Measurements from ENCODE around the gene XYLB. TPM values are rescaled to one million over a fixed set of nuclear protein-coding genes. Genes with fewer than 3 reads are reported as not detected.
A peak's percentile ranks its signal among the peaks of the same experiment; 100 is the strongest.

XYLB gene
- total RNA-seq, 3 donors from 2014 or later (not counting 1 experiment from before 2014, with no cell fraction given), result 1.6 to 3.7 (median 2.4) TPM

DNA sequence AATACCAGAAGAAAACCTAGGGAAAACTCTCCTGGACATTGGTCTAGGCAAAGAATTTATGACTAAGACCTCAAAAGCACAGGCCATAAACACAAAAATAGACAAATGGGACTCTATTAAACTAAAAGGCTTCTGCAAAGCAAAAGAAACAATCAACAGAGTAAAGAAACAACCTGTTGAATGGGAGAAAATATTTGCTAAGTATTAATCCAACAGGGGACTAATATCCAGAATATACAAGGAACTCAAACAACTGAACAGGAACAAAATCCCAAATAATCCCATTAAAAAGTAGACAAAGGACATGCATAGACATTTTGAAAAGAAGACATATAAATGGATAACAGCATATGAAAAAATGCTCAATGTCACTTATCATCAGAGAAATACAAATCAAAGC, 100.2 kb downstream of the XYLB start:
- Mint-ChIP-seq H3K27me3 (ENCODE audit: low read depth in 2 of 2) (peaks cover 13% of the 10 kb centered on the region in 2 donors), H3K4me3 (no peak overlapping the region), H3K36me3 (no peaks in the 10 kb centered on the region), H3K4me1 (no peaks in the 10 kb centered on the region), H3K9me3 (no peaks in the 10 kb centered on the region), H3K27ac (no peak overlapping the region)
- Histone ChIP-seq H3K27ac (ENCODE audit: low read length) (no peak overlapping the region), H3K4me3 (ENCODE audit: low read length) (no peak overlapping the region), H3K27me3 (ENCODE audit: control insufficient read depth, insufficient read depth, low read length) (no peaks in the 10 kb centered on the region), H3K4me1 (ENCODE audit: control insufficient read depth, insufficient read depth, low read length) (no peaks in the 10 kb centered on the region), H3K9me3 (ENCODE audit: control insufficient read depth, insufficient read depth, low read length) (no peaks in the 10 kb centered on the region), H3K36me3 (ENCODE audit: control insufficient read depth, insufficient read depth, low read length) (no peaks in the 10 kb centered on the region)
- no peak for DNase-seq
- intact Hi-C loops (cut with micrococcal nuclease), result no loop called here
- TF ChIP-seq, protein P1, sequence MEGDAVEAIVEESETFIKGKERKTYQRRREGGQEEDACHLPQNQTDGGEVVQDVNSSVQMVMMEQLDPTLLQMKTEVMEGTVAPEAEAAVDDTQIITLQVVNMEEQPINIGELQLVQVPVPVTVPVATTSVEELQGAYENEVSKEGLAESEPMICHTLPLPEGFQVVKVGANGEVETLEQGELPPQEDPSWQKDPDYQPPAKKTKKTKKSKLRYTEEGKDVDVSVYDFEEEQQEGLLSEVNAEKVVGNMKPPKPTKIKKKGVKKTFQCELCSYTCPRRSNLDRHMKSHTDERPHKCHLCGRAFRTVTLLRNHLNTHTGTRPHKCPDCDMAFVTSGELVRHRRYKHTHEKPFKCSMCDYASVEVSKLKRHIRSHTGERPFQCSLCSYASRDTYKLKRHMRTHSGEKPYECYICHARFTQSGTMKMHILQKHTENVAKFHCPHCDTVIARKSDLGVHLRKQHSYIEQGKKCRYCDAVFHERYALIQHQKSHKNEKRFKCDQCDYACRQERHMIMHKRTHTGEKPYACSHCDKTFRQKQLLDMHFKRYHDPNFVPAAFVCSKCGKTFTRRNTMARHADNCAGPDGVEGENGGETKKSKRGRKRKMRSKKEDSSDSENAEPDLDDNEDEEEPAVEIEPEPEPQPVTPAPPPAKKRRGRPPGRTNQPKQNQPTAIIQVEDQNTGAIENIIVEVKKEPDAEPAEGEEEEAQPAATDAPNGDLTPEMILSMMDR (IDR thresholded peaks at IDR 0.05), result no peak
- ATAC-seq, result no peak

DNA sequence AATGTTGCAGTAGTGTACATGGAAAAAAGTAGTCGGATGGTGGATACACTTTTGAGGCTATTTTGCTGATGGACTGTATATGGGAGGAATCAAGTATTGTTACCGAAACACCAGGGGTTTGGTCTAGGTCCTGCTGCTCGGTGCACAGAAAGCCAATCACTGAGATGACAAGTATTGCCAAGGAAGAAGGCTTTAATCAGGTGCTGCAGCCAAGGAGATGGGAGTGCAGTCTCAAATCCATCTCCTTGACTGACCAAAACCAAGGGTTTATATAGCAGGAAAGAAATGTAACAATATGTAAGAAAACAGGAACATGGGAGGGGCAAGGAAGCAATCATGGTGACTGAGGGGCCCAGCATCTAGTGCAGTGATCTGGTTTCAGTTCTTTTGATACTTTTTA, 104.3 kb downstream of the XYLB start:
- no peak overlapping the region for H3K27ac Mint-ChIP-seq
- H3K27me3 Mint-ChIP-seq (ENCODE audit: low read depth in 2 of 2), result peaks cover 19% of the 10 kb centered on the region in 2 donors
- H3K4me3 ChIP-seq (ENCODE audit: low read length), result no peak overlapping the region
- H3K4me3 Mint-ChIP-seq, result no peak overlapping the region
- DNase-seq (no peak), ATAC-seq (no peak)
- intact Hi-C loops (cut with micrococcal nuclease), result no loop called here
- H3K27ac ChIP-seq (ENCODE audit: low read length), result no peak overlapping the region
- no peaks in the 10 kb centered on the region for H3K36me3 ChIP-seq (ENCODE audit: control insufficient read depth, insufficient read depth, low read length)
- H3K4me1 Mint-ChIP-seq, result peaks cover 11 to 19% of the 10 kb centered on the region in 2 donors
- 98% methylated on average over 3 of the region's 3 CpGs for WGBS (ENCODE audit: insufficient coverage)
- no peaks in the 10 kb centered on the region for H3K36me3 Mint-ChIP-seq
- peaks cover 3% of the 10 kb centered on the region for H3K27me3 ChIP-seq (ENCODE audit: control insufficient read depth, insufficient read depth, low read length)
- TF ChIP-seq, protein P1 (IDR thresholded peaks at IDR 0.05), result no peak
- no peaks in the 10 kb centered on the region for H3K9me3 Mint-ChIP-seq
- H3K4me1 ChIP-seq (ENCODE audit: control insufficient read depth, insufficient read depth, low read length), result peaks cover 21% of the 10 kb centered on the region
- H3K9me3 ChIP-seq (ENCODE audit: control insufficient read depth, insufficient read depth, low read length), result no peaks in the 10 kb centered on the region

DNA sequence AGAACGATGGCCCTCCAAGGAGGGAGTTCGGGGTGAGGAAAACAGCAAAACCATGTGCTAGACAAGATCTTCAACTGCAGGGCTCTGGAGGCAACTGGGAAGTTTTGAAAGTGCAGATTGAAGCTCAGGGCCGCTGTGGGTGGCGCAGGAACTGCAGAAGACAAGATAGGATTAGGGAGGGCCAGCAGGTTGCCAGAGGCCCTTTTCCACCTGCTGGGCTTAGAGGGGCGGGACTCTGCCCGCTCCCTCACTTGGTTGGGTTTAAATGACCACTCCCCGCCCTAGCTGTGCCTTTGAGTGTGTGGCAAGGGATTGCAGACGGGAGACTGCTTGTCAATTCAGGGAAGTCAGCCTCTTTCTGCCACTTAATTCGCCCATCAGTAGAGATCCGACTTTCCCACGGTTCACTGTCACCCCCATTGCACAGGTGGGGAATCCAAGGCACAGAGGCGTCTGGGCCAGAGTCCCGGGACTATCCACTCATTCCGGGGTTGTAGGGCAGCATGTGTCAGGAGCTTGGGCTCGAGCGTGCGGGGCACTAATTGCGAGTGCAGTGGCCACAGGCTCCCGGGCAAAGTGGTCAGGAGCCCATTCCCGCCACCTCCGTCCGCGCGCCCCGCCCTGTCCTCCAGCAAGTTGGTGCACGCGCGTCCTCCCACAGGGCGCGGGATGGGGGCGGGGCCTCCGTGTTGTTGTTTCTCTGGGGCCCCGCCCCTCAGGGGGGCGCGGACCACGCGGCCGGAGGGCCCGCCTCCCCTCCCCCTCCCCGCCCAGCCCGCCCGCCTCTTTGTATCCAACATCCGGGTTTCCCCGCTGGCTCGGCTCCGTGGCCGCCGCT, 106.7 kb downstream of the XYLB start, which contains the start of gene ACVR2B:
Gene ACVR2B, plus strand, starts transcription at position 816 of the 838 bp plus-strand sequence. CDS start 433 bp downstream, outside the sequence.
- Histone ChIP-seq H3K27ac (ENCODE audit: low read length) (no peak within 1 kb of the TSS), H3K36me3 (ENCODE audit: control insufficient read depth, insufficient read depth, low read length) (no peaks in the 10 kb centered on the region), H3K27me3 (ENCODE audit: control insufficient read depth, insufficient read depth, low read length) (peaks cover 3% of the 10 kb centered on the region), H3K4me1 (ENCODE audit: control insufficient read depth, insufficient read depth, low read length) (peaks cover 24% of the 10 kb centered on the region), H3K9me3 (ENCODE audit: control insufficient read depth, insufficient read depth, low read length) (no peaks in the 10 kb centered on the region), H3K4me3 (ENCODE audit: low read length) (peak within 1 kb of the TSS; percentile 57)
- peaks cover 11 to 19% of the 10 kb centered on the region in 2 donors for H3K27me3 Mint-ChIP-seq (ENCODE audit: low read depth in 2 of 2)
- peak within 1 kb of the TSS; percentile 95 for H3K4me3 Mint-ChIP-seq
- H3K27ac Mint-ChIP-seq, result peak within 1 kb of the TSS in 1 of 2 donors; percentile 67
- DNase-seq (peak; percentile 38 to 79), ATAC-seq (peak; percentile 63 to 77 (median 71))
- 11% methylated on average over 46 of the region's 48 CpGs for WGBS (ENCODE audit: insufficient coverage)
- TF ChIP-seq, protein P1 (IDR thresholded peaks at IDR 0.05), result no peak
- no peaks in the 10 kb centered on the region for H3K9me3 Mint-ChIP-seq
- H3K36me3 Mint-ChIP-seq, result no peaks in the 10 kb centered on the region
- intact Hi-C loops (cut with micrococcal nuclease), result no loop called here
- peaks cover 11 to 19% of the 10 kb centered on the region in 2 donors for H3K4me1 Mint-ChIP-seq
